ENCODE results near the gene IDH3G.
"Not testable (repeated sequence)": the region's sequence is repeated elsewhere in the genome, so short reads cannot be mapped to it uniquely, and the experiment has no call there.

The IDH3G gene

DNA sequence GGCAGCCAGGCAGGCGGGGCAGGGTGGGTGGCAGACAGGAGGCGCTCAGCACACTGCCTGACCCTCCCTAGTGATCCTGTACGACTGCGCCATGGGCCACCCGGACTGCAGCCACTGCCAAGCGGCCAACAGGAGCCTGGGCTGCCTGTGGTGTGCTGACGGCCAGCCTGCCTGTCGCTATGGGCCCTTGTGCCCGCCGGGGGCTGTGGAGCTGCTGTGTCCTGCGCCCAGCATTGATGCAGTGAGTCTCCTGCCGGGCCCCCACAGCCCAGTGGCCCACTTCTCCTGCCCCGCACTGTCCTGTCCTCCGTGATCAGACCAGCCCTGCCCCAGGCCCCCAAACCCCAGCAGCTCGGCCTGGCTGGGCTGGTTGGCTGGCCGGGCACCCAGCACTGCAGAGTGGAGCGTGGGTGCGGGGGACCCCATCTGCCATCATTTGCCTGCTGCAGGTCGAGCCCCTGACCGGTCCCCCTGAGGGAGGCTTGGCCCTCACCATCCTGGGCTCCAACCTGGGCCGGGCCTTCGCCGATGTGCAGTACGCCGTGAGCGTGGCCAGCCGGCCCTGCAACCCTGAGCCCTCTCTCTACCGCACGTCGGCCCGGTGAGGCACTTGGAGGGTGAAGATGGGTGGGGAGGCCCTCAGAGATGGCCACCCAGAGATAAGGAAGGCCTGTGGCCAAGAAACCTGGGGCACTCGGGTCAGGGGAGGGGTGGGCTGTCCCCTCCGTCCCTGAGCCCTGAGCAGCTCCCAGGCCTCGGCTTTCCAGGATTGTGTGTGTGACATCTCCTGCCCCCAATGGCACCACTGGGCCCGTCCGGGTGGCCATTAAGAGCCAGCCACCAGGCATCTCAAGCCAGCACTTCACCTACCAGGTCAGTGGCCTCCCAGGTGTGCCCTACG lies 22.5 kb downstream of the IDH3G start:
- DNase-seq, result no peak

DNA sequence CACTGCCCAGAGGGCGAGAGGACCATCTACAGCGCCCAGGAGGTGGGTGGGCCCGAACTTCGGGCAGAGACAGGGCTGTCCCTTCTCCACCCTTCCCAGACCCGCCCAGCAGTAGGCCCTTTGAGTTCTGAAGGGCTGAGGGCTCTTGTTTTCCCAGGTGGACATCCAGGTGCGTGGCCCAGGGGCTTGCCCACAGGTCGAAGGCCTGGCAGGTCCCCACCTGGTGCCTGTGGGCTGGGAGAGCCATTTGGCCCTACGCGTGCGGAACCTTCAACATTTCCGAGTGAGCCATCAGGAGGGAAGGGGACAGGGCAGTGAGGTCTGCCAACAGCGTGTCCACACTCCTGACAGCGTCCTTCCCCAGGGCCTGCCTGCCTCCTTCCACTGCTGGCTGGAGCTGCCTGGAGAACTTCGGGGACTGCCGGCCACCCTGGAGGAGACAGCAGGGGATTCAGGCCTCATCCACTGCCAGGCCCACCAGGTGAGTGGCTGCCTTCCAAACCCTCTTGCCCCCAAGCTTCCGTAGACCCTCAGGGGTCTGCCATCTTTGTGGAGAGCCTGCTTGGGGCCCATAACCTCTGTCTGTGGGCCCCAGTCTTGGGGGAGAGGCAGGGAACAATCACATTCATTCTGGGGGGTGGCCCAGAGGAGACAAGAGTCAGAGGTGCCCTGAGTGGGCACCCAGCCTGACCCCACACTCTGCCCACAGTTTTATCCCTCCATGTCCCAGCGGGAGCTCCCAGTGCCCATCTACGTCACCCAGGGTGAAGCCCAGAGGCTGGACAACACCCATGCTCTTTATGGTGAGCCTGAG lies 23.4 kb downstream of the IDH3G start:
- DNase-seq, result no peak

DNA sequence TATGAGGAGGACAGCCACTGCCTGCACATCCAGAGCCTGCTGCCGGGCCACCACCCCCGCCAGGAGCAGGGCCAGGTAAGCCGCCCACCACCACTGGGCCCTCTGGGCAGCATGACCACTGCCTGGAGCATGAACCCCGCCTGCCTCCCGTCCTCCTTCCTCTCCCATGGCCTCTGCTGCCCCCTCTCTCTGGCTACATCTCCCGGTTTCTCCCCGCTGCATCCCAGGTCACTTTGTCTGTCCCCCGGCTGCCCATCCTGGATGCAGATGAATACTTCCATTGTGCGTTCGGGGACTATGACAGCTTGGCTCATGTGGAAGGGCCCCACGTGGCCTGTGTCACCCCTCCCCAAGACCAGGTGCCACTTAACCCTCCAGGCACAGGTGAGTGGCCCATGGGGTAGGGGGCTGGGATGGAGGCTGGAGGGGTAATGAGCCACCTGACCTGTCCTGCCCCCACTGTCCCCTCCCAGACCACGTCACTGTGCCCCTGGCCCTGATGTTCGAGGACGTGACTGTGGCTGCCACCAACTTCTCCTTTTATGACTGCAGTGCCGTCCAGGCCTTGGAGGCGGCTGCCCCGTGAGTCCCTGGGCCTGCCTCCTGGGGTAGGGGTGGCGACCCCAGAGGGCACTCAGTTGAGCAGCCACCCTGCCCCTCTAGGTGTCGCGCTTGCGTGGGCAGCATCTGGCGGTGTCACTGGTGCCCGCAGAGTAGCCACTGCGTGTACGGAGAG lies 24.1 kb downstream of the IDH3G start:
- DNase-seq, result no peak

DNA sequence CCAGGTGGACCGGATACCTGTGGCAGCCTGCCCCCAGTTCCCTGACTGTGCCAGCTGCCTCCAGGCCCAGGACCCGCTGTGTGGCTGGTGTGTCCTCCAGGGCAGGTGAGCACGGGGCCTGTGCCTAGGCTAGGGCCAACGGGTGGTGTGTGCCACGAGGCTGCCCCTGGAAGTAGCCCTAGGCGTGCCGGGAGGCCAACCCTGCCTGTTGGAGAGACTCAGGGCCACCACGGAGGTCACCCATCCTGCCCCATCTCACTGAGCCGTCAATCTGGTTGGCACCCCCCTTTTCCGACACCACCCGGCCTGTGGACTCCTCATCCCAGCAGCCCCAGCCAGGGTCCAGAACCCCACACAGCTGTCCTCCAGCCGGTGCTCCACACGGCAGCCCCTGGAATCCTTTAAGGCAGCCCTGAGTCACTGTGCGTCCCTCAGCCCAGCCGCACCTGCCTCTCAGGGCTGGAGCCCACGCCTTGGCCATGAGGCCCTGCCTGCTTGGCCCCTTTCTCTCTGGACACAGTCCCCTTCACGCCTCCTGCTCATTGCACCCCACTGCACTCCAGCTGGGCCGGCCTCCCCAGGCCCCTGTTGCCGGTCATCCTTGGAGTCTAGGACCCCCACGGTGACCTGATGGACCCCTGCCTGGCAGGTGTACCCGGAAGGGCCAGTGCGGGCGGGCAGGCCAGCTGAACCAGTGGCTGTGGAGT lies 24.9 kb downstream of the IDH3G start:
- DNase-seq, result no peak

DNA sequence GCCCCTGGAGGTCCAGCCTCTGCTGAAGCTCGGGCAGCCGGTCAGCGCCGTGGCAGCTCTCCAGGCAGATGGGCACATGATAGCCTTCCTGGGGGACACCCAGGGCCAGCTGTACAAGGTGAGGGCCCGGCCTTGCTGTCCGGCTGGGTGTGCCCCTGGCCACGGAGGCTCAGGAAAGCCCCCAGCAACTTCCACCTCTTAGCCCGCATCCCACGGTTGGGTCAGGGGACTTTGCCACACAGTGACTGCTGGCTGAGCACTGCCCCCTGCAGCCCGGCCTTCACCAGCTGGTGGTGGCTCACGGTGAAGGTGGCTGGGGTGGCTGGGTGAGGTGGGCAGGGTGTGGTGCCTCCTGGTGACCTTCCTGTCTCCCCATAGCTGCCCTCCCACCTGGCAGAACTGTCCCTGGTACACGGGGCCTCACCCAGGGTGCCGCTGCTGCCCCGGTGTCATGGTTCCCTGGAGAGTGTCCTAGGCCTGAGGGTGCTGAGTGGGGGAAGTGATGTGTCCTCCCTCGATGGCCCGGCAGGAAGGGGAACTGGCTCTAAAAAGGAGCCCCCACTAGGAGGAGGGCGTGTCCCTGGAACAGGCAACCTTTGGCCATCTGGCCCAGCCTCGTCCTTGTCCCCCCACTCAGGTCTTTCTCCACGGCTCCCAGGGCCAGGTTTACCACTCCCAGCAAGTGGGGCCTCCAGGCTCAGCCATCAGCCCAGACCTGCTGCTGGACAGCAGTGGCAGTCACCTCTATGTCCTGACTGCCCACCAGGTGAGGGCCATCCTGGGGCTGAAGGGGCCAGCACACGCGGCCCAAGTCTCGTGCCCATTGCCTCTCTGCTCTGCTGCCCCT lies 25.6 kb downstream of the IDH3G start:
- DNase-seq, result no peak

DNA sequence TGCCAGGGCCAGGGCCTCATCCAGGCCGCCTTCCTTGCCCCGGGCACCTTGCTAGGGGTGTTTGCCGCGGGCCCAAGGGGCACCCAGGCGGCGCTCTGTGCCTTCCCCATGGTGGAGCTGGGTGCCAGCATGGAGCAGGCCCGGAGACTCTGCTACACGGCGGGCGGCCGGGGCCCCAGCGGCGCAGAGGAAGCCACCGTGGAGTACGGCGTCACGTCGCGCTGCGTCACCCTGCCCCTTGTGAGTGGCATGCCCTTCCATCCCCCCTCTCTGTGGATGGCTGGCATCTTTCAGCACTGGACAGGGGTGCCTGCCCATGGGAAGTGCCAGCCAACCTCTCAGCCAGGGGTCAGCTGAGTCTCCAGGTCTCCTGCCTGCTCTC lies 26.5 kb downstream of the IDH3G start:
- DNase-seq, result no peak

DNA sequence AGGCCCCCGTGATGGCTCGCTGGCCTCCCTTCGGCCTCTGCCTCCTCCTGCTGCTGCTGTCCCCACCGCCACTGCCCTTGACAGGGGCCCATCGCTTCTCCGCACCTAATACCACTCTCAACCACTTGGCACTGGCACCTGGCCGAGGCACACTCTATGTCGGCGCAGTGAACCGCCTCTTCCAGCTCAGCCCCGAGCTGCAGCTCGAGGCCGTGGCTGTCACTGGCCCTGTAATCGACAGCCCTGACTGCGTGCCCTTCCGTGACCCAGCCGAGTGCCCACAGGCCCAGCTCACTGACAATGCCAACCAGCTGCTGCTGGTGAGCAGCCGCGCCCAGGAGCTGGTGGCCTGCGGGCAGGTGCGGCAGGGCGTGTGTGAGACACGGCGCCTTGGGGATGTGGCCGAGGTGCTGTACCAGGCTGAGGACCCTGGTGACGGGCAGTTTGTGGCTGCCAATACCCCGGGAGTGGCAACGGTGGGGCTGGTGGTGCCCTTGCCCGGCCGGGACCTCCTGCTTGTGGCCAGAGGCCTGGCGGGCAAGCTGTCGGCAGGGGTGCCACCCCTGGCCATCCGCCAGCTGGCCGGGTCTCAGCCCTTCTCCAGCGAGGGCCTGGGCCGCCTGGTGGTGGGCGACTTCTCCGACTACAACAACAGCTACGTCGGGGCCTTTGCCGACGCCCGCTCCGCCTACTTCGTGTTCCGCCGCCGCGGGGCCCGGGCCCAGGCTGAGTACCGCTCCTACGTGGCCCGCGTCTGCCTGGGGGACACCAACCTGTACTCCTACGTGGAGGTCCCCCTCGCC lies 27.1 kb downstream of the IDH3G start:
- peak; percentile 75 for DNase-seq

DNA sequence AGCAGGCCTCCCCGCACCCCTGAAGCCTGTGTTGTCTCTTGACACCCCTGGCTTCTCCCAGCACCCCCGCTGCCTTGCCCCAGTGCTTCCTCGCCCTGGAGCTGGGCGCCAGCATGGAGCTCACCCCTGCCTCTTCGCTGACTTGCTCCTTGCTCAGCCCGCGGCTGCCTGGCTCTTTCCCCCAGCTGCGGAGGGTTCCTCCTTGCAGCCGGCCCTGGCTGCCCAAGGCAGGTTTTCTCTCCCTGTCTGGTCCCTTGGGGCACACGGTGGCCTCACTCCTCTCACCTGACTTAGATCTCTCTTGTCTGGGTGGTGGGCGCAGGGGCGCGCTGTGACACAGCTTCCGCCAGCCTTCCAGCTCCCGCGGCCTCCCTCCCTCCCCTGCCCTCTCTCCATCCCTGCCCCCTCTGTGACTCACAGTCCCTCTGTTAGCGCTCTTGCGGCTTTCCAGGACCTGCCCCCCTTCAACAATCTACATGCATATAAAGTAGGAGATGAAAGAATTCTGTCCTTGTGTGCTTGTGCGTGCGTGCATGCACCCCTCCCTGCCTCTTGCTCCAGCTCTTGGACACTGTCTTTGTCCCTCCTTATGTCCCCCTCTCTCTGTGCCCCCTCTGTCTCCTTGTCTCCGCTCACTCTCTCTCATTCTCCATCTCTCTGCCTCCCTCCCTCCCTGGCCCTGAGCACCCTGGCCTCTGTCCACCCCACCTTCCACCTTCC lies 27.9 kb downstream of the IDH3G start:
- DNase-seq, result peak; percentile 67

DNA sequence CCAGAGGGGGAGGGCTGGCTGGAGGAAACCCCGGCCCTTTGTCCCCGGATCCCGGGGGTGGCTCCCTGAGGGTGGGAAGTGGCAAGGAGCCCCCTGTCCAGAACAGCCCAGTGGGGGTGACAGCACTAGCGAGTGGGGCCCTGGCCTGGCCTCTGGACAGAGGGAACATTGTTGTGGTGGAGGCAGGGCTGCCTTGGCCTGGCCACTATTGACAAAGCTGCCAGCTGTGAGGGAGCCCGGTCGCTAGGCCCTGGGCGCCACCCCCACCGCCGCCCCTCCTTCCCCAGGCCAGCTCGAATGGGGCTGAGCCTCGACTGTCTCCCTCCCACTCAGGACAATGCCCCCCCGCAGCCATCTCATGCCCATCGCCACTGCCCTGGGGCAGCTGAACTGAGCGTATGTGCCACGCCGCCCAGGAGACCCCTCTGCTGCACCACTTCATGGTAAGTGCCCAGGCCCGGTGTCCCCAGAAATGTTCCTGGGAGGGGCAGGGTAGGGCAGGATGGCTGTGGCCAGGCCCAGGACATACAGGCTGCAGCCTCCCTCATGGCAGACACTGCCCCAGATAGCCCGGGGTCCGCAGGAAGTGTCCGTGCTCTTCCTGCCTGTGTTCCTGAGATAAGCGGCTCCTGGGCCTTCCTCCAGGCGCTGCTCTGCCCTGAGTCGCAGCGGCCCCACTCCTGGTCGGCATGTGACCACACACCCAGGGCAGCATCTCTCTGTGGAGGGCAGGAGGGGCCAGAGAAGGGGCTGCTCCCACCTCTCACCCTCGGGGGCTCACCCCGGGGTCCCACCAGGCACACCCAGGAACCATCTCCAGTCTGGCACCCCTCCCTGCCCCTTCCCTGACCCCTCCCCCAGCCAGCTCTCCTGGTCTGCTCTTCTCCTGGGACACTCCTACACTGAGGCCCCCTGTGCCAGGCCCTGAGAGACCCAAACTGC lies 28.8 kb downstream of the IDH3G start:
- DNase-seq, result no peak

DNA sequence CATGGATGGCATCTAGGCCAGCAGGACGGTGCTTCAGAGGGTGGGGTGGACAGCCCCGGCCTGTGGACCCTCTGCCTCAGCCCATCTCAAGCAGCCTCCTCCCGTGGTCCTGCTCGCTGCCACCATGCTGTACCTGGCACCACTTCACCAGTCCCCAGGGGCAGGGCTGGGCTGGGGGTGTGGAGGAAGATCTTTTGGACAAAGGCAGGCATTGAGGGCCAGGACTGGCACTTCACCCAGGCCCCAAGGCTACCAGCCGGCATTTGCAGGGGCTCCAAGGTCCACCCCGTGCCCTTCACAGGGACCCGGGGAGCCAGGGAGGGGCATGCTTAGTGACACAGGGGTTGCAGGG lies 29.4 kb downstream of the IDH3G start:
- DNase-seq, result no peak

DNA sequence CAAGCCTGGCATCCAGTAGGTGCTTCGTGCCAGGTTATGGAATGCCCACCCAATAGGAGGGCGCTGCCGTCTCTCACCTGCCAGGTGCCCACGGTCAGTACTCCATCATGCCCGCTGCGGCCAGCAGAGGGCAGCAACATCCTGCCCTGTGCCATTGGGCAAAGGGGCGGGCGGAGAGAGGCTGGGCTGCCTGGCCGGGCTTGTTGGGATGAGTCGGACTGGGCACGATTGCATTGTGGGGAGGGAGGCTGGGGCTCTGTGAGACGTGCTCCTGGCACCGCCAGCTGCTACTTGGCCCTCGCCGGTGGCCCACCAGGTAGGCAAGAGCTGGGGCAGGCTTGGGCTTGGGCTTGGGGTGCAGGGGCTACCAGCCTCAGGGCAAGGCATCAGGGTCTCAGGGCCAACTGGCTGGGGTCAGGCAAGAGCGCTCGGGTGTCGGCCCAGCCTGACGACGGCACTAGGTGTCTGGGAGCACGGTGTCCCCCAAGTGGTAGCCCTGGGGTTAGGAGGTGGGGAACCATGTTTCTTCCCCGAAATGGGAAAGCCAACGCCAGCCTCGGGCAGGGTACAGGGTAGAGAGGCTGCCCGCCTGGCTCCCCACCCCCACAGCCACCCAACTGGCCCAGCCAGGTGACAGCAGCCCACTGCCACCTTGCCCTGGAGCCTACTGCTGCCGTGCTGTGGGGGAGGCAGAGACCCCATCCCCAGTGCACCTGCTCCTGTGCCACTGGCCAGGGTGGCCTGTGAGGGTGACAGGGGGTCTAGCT lies 30.0 kb downstream of the IDH3G start, which contains the start of gene PLXNB3:
Gene PLXNB3, plus strand, starts transcription at position 261 of the 767 bp plus-strand sequence. CDS start 1,287 bp downstream, outside the sequence.
- peak; percentile 77 for DNase-seq

DNA sequence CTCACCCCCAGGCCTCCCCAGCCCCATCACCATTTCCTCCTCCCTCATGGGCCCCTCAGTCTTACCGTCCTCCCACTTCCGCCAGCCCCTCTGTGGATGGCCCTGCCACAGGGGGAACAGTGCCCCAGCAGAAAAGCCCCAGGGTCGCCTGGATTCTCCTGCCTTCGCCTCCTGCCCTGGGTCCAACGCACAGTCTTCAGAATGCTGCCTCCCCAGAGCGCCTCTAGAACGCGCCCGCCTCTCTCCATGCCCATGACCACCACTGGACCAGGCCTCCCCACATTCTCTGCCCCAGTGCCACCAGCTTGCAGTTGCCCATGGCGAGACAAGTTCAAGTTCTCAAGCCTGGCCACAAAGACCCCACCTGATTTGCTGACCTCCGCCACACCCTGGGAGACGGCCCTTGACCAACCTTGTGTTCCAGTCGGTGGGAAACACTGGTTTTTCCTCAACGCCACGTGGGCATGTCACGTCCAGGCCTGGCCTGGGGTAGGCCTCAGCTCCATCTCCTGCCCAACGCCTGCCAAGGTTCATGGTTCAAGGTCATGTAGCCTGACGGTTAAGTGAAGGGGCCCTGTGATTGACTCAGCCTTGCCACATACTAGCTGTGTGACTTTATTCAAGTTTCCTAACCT lies 30.8 kb downstream of the IDH3G start:
- DNase-seq, result no peak

DNA sequence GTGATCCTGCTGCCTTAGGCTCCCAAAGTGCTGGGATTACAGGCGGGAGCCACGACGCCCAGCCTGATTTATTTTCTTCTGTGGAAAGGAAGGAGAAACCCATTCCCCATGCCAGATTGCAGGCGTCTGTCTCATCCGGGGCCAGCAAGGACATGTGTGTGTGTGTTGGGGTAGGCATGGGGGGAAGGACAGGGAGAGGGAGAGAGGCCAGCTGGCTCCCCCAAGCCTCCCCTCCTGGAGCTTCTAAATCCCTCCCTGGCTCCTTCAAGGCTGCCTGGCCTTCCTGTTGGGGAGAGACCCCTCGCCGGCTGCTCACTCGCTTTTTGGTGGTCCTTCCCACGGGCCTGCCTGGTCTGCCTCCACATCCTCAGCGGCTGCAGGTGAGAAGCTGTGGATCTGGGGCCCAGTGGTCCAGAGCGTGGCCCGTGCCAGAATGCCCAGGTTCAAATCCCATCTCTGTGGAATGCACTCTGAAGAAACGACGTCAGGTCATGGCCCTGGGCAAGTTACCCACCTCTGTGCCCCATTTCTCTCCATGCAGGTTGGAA lies 31.5 kb downstream of the IDH3G start:
- DNase-seq, result no peak

DNA sequence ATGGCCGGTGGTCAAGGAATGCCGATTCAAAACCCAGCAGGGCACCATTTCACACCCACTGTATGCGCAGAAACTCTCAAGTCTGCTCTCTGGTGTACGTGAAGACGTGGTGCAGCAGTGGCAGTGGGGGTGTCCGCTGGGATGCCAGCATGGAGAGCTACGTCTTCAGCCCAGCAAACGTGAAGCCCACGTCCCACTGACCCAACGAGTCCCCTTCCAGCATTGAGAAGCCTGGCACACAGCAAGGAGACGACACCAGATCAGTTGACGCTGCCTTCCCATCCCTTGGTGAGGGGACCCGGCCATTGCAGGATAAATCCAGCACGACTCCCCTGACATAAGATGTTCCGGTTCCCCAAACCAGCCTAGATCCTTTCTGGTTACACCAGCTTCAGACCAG lies 32.3 kb downstream of the IDH3G start:
- DNase-seq, result no peak

DNA sequence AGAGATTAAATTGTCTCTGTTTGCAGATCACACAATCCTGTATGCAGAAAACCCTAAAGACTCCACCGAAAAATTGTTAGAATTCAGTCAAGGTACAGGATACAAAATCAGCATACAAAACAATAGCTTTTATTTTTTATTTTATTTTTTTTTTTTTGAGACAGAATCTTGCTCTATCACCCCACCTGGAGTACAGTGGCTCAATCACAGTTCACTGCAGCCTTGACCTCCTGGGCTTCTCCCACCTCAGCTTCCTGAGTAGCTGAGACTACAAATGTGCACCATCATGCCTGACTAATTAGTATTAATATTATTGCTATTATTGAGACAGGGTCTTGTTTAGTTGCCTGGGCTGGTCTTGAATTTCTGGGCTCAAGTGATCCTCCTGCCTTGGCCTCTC lies 39.0 kb downstream of the IDH3G start:
- no peak for DNase-seq

DNA sequence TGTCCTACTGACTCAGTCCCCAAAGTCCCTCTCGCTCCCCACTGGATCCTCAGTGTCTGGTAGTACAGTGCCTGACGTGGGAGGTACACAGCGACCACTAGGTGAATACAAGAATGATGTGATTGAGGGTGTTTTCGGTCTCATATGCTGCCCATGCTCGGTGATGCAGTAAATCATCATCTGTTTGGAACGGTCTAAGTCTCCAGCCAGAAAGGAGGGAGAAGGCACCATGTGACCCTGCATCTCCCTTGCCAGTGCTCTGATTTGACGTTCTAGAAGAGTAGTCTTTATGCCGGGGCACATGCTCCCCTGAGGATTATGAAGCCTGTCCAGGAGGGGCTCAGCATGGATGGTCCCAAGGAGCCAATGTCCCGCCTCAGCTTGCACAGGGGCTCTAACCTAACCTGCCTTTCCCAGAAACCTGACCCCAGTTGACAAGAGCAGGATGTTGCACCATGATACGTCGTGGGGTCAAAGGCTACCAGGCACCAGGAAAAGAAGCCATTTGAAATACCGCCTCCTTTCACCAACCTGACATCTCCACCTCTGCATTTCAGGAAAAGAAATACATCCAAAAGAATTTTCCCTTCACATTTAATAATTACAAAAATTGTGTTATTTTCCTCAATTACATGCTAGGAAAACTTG lies 43.9 kb downstream of the IDH3G start:
- DNase-seq, result no peak

DNA sequence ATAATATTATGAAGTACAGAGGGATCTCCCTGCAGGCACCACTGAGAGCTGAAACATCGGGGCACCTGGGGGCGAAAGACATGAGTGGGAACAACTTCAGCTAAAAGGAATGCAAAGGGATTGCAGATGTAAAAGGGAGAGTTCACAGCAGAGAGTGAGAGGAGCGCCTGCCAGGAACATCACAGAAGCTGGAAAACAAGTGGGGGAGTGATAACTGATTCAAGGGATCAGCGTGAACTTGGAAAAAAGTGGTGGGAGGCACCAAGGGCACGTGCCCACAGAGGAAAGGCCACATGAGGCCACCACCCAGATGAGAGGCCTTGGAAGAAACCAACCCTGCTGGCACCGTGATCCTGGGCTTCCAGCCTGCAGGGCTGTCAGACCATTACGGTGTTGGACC lies 45.2 kb downstream of the IDH3G start:
- not testable (repeated sequence) for DNase-seq
